Spinal cord (tissue), 10 donors: ENCODE measurements around the gene ADAM11. TPM values are rescaled to one million over a fixed set of nuclear protein-coding genes. Genes with fewer than 3 reads are reported as not detected.
"Not testable (repeated sequence)": the region's sequence is repeated elsewhere in the genome, so short reads cannot be mapped to it uniquely, and the experiment has no call there.

Source experiments
- DNase-seq, 6 donors: peaks; one replicate each; pipeline versions ENCODE4 v3.0.0 to v3.0.0-alpha.2; 2013 to 2015; ENCODE audit warnings: low spot score in 6 of 6, low read depth in 4 of 6
- H3K27ac ChIP-seq: one replicate; pipeline ENCODE4 v1.5.1; 2013; ENCODE audit warnings: low read depth, low read length, control low read depth
- H3K27me3 ChIP-seq: one replicate; pipeline ENCODE4 v1.6.1; 2013; ENCODE audit warnings: low read length; ENCODE audit not compliant: control insufficient read depth, insufficient read depth
- H3K36me3 ChIP-seq: one replicate; pipeline ENCODE4 v1.6.1; 2013; ENCODE audit warnings: low read length; ENCODE audit not compliant: control insufficient read depth, insufficient read depth
- H3K4me1 ChIP-seq: one replicate; pipeline ENCODE4 v1.6.1; 2013; ENCODE audit warnings: low read length; ENCODE audit not compliant: control insufficient read depth, insufficient read depth
- H3K4me3 ChIP-seq: one replicate; pipeline ENCODE4 v1.5.1; 2013; ENCODE audit warnings: low read depth, low read length, control low read depth
- H3K9me3 ChIP-seq: one replicate; pipeline ENCODE4 v1.6.1; 2013; ENCODE audit warnings: low read length; ENCODE audit not compliant: control insufficient read depth, insufficient read depth
- WGBS: methylation state at CpG from one replicate; pipeline ENCODE4 v1.1.5; 2013; ENCODE audit warnings: missing lambda C conversion rate; ENCODE audit not compliant: insufficient coverage; 5-methylcytosine and 5-hydroxymethylcytosine counted together
- polyA plus RNA-seq, 2 donors: library from polyadenylated mRNA; unstranded; fragments of 120-200 nt; gene quantifications; one replicate each; pipeline ENCODE4 v1.2.1, GENCODE V29; 2013; ENCODE audit not compliant: insufficient read length in 2 of 2
- total RNA-seq, 2 donors: library from RNA; depleted of rRNA in 1 of 2; stranded (reverse); fragments of 120-200 nt in 1 of 2; fragments of >200 nt in 1 of 2; gene quantifications; one replicate each; pipeline versions ENCODE4 v1.2.3 to v1.2.4, GENCODE V29; 2013 to 2014
- donor health status: healthy.

Gene ADAM11
- total and polyA plus RNA-seq, 4 donors = 9.1 to 26.7 (median 18.5) TPM

DNA sequence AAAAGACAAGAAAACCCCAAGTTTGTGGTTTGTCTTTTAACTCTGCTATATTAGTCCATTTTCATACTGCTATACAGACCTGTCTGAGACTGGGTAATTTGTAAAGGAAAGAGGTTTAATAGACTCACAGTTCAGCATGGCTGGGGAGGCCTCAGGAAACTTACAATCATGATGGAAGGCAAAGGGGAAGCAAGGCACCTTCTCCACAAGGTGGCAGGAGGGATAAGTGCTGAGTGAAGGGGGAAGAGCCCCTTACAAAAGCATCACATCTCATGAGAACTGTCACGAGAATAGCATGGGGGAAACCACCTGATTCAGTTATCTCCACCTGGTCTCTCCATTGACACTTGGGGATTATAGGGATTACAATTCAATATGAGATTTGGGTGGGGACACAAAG lies 13.5 kb upstream of the ADAM11 start:
- H3K27me3 ChIP-seq = no peaks in the 10 kb centered on the region
- WGBS = no CpG with 5 or more reads among the region's 1 CpG
- H3K4me1 ChIP-seq = peaks cover 8% of the 10 kb centered on the region
- no peak overlapping the region for H3K4me3 ChIP-seq
- no peak overlapping the region for H3K27ac ChIP-seq
- peaks cover 35% of the 10 kb centered on the region for H3K36me3 ChIP-seq
- DNase-seq = no peak
- no peaks in the 10 kb centered on the region for H3K9me3 ChIP-seq

DNA sequence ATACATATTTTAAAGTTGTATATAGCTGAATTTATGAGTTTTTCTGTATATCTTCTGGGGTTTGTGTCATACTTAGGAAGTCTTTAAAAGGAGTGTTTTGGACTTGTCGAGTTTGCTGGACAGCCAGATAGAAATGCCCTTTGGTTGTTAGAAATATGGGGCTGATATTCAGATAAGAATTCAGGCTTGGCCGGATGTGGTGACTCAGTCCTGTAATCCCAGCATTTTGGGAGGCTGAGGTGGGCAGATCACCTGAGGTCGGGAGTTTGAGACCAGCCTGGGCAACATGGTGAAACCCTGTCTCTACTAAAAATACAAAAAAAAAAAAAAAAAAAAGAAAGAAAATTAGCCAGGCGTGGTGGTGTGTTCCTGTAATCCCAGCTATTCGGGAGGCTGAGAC lies 13.1 kb upstream of the ADAM11 start:
- WGBS = no CpG with 5 or more reads among the region's 5 CpGs
- H3K27ac ChIP-seq, H3K27me3 ChIP-seq, H3K9me3 ChIP-seq, H3K4me3 ChIP-seq, DNase-seq: not testable (repeated sequence)
- Histone ChIP-seq H3K4me1 (peaks cover 11% of the 10 kb centered on the region), H3K36me3 (peaks cover 39% of the 10 kb centered on the region)

DNA sequence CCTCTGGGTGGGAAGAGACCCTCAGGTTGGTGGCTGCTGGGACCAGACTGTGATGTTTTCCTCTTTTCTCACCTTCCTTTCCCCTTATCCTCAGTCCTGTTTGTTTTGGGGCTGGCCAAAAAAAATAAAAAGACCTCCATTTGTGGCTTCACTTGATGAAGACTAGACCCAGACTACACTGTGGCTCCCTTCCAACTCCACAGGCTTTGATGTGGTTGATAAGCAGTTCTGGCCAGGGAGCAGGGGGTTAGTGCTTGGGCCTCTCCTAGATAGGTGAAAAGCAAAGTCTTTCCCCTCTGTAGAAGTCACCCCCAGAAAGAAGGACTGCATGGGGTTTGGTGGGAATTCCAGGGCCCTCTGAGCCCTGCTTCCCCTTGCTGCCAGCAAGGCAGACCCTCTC lies 11.2 kb upstream of the ADAM11 start:
- H3K27ac ChIP-seq = no peak overlapping the region
- no peaks in the 10 kb centered on the region for H3K9me3 ChIP-seq
- peaks cover 48% of the 10 kb centered on the region for H3K36me3 ChIP-seq
- peaks cover 11% of the 10 kb centered on the region for H3K4me1 ChIP-seq
- H3K27me3 ChIP-seq = no peaks in the 10 kb centered on the region
- DNase-seq = no peak
- no peak overlapping the region for H3K4me3 ChIP-seq

DNA sequence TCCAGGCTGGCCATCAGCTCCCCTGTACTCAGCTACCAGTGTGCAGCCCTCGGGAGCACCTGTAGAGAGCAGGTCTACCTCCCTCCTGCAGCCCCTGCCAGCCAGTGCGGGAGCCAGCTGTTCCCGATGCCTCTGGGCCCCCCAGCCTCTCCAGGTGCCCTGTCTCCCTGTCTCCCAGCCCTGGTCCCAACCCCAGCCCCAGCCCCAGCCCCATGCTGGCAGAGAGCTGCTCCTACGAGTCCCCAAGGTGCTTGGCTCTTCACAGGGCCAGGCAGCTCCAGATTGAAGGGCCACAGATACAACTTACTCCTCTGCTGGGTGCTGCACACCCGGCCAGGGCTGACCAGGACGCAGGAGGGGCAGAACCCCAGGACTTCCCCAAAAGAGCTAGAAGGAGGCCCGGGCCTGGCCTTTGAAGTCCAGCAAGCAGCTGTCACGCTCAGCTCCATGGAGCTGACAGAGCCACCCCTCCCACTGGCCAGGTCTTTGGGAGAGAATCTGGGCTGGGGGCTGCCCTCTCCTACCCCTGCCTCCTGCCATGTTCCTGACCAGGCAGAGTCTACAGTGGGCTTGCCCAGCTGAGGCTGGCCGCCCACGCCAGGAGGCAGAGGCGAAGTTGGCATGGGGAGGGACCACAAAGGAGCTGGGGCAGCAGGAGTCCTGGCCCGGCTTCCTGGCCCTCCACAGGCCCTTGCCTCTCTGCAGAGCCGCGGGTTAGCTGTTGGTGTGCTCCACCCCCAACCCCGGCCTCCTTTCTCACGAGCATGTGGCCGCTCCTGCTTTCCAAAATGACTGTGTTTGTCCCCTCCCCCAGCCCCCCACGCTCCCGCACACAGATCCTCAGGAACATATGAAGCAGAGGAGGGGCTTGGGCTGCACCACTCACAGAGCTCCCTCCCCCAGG lies 9.5 kb upstream of the ADAM11 start:
- Histone ChIP-seq H3K36me3 (peaks cover 52% of the 10 kb centered on the region), H3K9me3 (no peaks in the 10 kb centered on the region), H3K27me3 (no peaks in the 10 kb centered on the region), H3K27ac (peak overlapping the region; percentile 33), H3K4me1 (peaks cover 11% of the 10 kb centered on the region), H3K4me3 (no peak overlapping the region)
- DNase-seq = no peak
- 58% methylated on average over 19 of the region's 19 CpGs for WGBS

DNA sequence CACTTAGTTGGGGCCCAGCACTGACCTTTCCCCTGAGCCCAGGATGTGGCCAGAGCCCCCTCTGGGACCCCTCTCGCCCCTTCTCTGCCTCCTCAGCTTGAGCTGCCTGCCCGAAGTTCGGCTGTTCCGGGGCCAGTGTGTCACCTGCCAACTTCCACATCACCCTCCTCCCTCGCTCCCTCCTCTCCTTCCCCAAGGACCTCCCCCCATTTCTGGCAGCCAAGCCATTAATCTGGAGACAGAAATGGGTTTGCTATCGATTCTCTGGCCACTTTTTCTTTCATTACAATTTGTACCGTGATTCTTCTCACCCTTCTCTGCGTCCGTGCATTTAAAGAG lies 8.8 kb upstream of the ADAM11 start:
- Histone ChIP-seq H3K4me3 (no peak overlapping the region), H3K9me3 (no peaks in the 10 kb centered on the region)

DNA sequence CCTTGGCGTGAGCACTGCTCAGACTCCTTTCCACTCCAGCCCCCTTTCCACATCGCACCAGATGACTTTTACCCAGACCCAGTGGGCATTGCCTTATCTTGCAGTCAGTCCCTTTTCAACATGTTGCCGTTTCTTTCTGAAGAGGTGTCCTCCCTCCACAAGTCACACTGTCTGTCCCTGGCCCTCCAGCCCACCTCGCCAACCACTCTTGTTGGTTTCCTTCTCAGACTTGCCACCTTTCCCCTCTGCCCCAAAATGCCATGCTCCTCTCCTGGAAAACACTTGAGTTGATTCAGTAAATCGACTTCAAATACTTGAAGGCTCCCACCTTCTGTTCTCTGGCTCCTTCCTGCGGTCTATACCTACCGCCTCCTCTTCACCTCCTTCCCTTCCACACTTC lies 7.5 kb upstream of the ADAM11 start:
- no peak overlapping the region for H3K27ac ChIP-seq
- no peak overlapping the region for H3K4me3 ChIP-seq
- no peak for DNase-seq
- 94% methylated on average over 7 of the region's 7 CpGs for WGBS
- peaks cover 11% of the 10 kb centered on the region for H3K4me1 ChIP-seq
- no peaks in the 10 kb centered on the region for H3K9me3 ChIP-seq
- H3K36me3 ChIP-seq = peaks cover 52% of the 10 kb centered on the region
- no peaks in the 10 kb centered on the region for H3K27me3 ChIP-seq

More for the DNA sequence above, 8.8 kb upstream of the ADAM11 start:
- WGBS = 64% methylated on average over 5 of the region's 9 CpGs
- Histone ChIP-seq H3K36me3 (peaks cover 52% of the 10 kb centered on the region), H3K27ac (peak overlapping the region; percentile 33), H3K4me1 (peaks cover 11% of the 10 kb centered on the region), H3K27me3 (no peaks in the 10 kb centered on the region)
- peak in 1 of 6 donors; percentile 34 for DNase-seq

DNA sequence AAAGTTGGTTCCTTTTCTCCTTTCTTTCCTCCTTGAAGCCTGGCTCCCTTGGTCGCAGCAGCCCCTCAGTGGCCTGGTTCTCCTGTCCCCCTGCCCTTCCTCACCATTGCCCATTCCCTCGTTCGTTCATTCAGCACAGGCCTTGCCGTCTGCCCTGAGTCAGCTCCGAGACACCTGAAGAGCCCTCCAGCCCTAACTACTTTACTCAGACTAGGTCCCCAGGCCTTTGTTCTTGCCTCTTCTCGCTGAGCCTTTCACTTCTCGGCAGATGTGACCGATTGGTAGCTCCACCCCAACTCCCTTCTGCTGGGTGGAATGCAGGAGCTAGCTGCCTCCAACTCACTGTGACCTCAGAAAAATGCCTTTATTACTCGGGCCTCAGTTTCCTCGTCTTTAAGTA lies 7.0 kb upstream of the ADAM11 start:
- WGBS = 77% methylated on average over 9 of the region's 10 CpGs
- DNase-seq = no peak
- peaks cover 51% of the 10 kb centered on the region for H3K36me3 ChIP-seq
- no peak overlapping the region for H3K27ac ChIP-seq
- no peak overlapping the region for H3K4me3 ChIP-seq
- H3K9me3 ChIP-seq = no peaks in the 10 kb centered on the region
- no peaks in the 10 kb centered on the region for H3K27me3 ChIP-seq
- H3K4me1 ChIP-seq = peaks cover 11% of the 10 kb centered on the region

DNA sequence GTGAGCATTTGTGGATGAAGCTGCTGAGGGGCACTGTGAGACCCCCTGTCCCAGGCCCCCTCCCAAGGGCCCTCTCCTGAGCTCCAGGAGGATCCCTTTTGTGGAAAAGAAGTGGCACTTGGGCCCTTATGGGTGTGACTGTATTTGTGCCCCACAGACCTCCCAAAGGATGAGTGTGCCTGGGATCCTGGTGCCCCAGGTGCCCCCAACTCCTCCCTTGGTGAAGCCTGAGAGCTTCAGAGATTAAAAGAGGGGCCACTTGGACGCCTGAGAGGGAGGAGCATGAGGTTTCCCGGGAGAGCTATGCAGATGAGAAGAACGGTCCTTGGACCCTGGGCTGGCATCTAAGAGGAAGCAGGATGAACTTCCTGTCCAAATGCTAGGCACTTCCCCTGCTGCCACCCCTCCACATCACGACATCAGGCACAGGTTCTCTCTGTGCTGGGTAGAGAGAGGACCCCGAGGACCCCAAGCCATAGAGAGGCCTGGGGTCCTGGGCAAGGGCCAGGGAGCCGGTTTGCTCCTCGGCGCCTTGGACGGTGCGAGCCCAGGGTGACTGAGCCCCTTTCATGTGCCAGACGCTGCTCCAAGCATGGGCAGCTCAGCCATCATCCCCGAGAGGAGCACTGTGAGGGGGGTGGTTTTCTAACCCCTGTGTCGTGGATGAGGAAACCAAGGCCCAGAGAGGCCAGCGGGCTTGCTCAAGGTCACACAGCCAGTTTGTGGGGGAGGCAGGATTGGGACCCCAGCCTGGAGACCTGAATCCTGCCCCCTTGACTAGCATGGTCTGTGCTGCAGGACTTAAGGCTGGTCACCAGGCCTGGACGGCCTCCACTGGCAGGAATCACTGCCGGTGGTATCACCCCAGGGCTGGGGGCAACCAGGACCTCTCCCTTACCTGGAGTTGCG lies 5.6 kb upstream of the ADAM11 start:
- Histone ChIP-seq H3K27me3 (no peaks in the 10 kb centered on the region), H3K4me1 (peaks cover 16% of the 10 kb centered on the region), H3K4me3 (no peak overlapping the region), H3K27ac (no peak overlapping the region), H3K36me3 (peaks cover 38% of the 10 kb centered on the region), H3K9me3 (no peaks in the 10 kb centered on the region)
- no peak for DNase-seq
- WGBS = 93% methylated on average over 13 of the region's 17 CpGs

DNA sequence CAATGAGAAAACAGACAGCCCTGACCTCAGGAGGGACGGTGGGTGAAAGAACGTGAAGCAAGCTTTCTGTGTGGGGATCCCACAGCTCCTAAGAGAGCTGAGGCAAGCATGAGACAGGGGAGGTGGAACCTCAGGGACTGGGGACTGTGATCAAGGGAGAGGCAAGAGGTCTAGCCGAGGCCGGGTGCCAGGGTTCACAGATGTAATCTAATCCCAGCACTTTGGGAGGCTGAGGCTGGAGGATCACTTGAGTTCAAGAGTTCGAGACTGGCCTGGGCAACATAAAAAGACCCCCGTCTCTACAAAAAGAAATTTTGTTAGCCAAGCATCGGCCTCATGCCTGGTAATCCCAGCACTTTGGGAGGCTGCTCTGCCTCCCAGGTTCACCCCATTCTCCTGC lies 4.5 kb upstream of the ADAM11 start:
- Histone ChIP-seq H3K27ac (no peak overlapping the region), H3K9me3 (no peaks in the 10 kb centered on the region), H3K4me3 (no peak overlapping the region), H3K4me1 (peaks cover 21% of the 10 kb centered on the region), H3K27me3 (peaks cover 1% of the 10 kb centered on the region), H3K36me3 (peaks cover 27% of the 10 kb centered on the region)
- no peak for DNase-seq
- 77% methylated on average over 7 of the region's 7 CpGs for WGBS
